Thyroid gland (tissue), 4 donors: ENCODE measurements around the gene HDGFL3.

ENCODE experiments used
- POLR2A ChIP-seq, 2 donors: fragments of 450-650 bp; IDR thresholded peaks; one replicate each; pipeline ENCODE4 v1.6.1; 2017; ENCODE audit warnings: antibody characterized with exemption in 2 of 2, mild to moderate bottlenecking in 2 of 2, moderate library complexity in 1 of 2
- TF ChIP-seq, protein P1 (sequence below), 6 experiments: fragments of 200-600 bp in 3 of 6; fragments of 450-650 bp in 3 of 6; sonication (generic) in 3 of 6; IDR thresholded peaks; one replicate each; pipeline ENCODE4 v1.5.1; 2016 to 2019; ENCODE audit warnings: antibody characterized with exemption in 6 of 6, mild to moderate bottlenecking in 2 of 6, inconsistent platforms in 1 of 6, moderate library complexity in 1 of 6

DNA sequence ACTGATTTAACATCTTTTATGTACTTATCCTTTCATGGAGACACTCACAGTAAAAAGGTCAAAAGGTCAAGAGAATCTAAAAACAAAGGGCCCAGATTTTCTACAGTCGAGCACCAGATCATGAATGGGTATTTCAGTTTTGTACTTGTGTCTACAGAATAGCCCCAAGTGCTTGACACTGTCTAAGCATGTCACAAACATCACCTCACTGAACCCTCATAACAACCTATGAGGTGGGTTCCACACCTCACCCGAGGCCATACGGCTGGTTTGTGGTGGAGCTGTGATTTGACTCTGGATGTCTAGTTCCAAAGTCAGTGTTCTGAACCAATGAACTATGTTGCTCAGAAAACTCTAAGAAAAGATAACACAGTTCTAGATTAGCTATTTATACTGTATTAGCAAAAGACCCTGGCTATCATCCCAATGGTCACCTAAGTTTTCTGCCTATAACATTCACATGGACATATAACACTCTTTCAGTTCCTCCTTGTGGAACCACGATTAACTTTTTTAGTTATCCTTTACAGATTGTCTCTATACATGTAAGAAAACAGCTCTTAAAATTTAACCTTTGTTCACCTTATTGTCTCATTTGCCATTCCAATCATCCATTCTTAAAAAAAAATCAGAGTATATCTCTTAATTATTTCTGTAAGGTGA, 74.6 kb downstream of the HDGFL3 start:
- TF ChIP-seq, protein P1, sequence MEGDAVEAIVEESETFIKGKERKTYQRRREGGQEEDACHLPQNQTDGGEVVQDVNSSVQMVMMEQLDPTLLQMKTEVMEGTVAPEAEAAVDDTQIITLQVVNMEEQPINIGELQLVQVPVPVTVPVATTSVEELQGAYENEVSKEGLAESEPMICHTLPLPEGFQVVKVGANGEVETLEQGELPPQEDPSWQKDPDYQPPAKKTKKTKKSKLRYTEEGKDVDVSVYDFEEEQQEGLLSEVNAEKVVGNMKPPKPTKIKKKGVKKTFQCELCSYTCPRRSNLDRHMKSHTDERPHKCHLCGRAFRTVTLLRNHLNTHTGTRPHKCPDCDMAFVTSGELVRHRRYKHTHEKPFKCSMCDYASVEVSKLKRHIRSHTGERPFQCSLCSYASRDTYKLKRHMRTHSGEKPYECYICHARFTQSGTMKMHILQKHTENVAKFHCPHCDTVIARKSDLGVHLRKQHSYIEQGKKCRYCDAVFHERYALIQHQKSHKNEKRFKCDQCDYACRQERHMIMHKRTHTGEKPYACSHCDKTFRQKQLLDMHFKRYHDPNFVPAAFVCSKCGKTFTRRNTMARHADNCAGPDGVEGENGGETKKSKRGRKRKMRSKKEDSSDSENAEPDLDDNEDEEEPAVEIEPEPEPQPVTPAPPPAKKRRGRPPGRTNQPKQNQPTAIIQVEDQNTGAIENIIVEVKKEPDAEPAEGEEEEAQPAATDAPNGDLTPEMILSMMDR (IDR thresholded peaks at IDR 0.05) = no peak
- TF ChIP-seq POLR2A (IDR thresholded peaks at IDR 0.05) = no peak
